SK-N-SH (cell line): ENCODE measurements around the gene HOPX. TPM values are rescaled to one million over a fixed set of nuclear protein-coding genes. Genes with fewer than 3 reads are reported as not detected.

Experiments
- CTCF ChIA-PET: fragments of 300-600, 350-600 bp; formaldehyde crosslinking; extraction: SDS; loops from one replicate; lab custom pipeline; 2021; lab: Yijun Ruan, JAX
- POLR2A ChIA-PET: fragments of 350-600 bp; sonication (Branson Sonifier 250); formaldehyde crosslinking; extraction: SDS; loops from one replicate; lab custom pipeline; 2020; ENCODE audit warnings: antibody characterized with exemption, inconsistent platforms; lab: Yijun Ruan, JAX
- DNase-seq: peaks from one replicate; pipeline ENCODE4 v3.0.0; 2012
- H2AFZ ChIP-seq: fragments of 200-600 bp; sonication (generic); 2 replicates; pipeline ENCODE4 v1.8.1; 2016; ENCODE audit warnings: antibody characterized with exemption, mild to moderate bottlenecking, low read depth
- H3F3A ChIP-seq: fragments of 200-600 bp; sonication (generic); replicated peaks from 2 replicates; pipeline ENCODE3; 2016; ENCODE audit warnings: antibody characterized with exemption, mild to moderate bottlenecking; ENCODE audit not compliant: insufficient read depth
- H3K27ac ChIP-seq, 2 experiments: fragments of 200-500 bp in 1 of 2; fragments of 200-600 bp in 1 of 2; sonication (Bioruptor generic) in 1 of 2; sonication (generic), shearing (Covaris generic) in 1 of 2; 2 replicates each; pipeline versions ENCODE4 v1.5.1 to v1.6.1; 2014 to 2016; ENCODE audit warnings: low read depth in 2 of 2, inconsistent platforms in 1 of 2, low read length in 1 of 2, mild to moderate bottlenecking in 1 of 2, mixed read lengths in 1 of 2
- H3K27me3 ChIP-seq: fragments of 200-600 bp; sonication (generic), shearing (Covaris generic); 2 replicates; pipeline ENCODE4 v1.6.1; 2016; ENCODE audit warnings: mixed run types; ENCODE audit not compliant: insufficient read depth
- H3K36me3 ChIP-seq, 2 experiments: fragments of 200-500 bp in 1 of 2; fragments of 200-600 bp in 1 of 2; sonication (Bioruptor generic) in 1 of 2; sonication (generic) in 1 of 2; replicated peaks in 1 of 2; 2 replicates each; pipeline versions ENCODE3 to v1.5.1; 2014 to 2016; ENCODE audit warnings: low read length in 1 of 2, mild to moderate bottlenecking in 1 of 2; ENCODE audit not compliant: insufficient read depth in 2 of 2, control insufficient read depth in 1 of 2
- H3K4me1 ChIP-seq, 2 experiments: fragments of 200-500 bp in 1 of 2; fragments of 200-600 bp in 1 of 2; sonication (Bioruptor generic) in 1 of 2; sonication (generic), shearing (Covaris generic) in 1 of 2; 2 replicates each; pipeline versions ENCODE4 v1.5.1 to v1.6.1; 2014 to 2016; ENCODE audit warnings: low read depth in 1 of 2, low read length in 1 of 2, mixed run types in 1 of 2; ENCODE audit not compliant: insufficient read depth in 2 of 2, control insufficient read depth in 1 of 2
- H3K4me2 ChIP-seq: fragments of 200-600 bp; sonication (generic), shearing (Covaris generic); 2 replicates; pipeline ENCODE4 v1.6.1; 2017; ENCODE audit warnings: mixed run types
- H3K4me3 ChIP-seq, 2 experiments: fragments of 200-500 bp in 1 of 2; fragments of 200-600 bp in 1 of 2; sonication (Bioruptor generic) in 1 of 2; sonication (generic), shearing (Covaris generic) in 1 of 2; 2 replicates each; pipeline versions ENCODE4 v1.5.1 to v1.8.1; 2014 to 2016; ENCODE audit warnings: low read depth in 2 of 2, inconsistent platforms in 1 of 2, low read length in 1 of 2, mild to moderate bottlenecking in 1 of 2, mixed read lengths in 1 of 2, moderate library complexity in 1 of 2
- H3K79me2 ChIP-seq: fragments of 200-600 bp; sonication (generic); 2 replicates; pipeline ENCODE4 v1.8.1; 2017; ENCODE audit warnings: mild to moderate bottlenecking; ENCODE audit not compliant: insufficient read depth
- H3K9ac ChIP-seq: fragments of 200-600 bp; sonication (generic); 2 replicates; pipeline ENCODE4 v1.6.1; 2017; ENCODE audit warnings: mixed run types
- H3K9me2 ChIP-seq: fragments of 200-600 bp; sonication (generic); 2 replicates; pipeline ENCODE4 v1.6.1; 2017; ENCODE audit warnings: mixed run types
- H3K9me3 ChIP-seq: fragments of 200-600 bp; sonication (generic); 2 replicates; pipeline ENCODE4 v1.6.1; 2017; ENCODE audit warnings: mixed run types, mild to moderate bottlenecking, moderate library complexity
- H4K20me1 ChIP-seq: fragments of 200-600 bp; sonication (generic); 2 replicates; pipeline ENCODE4 v1.6.1; 2017; ENCODE audit warnings: mild to moderate bottlenecking, mixed run types; ENCODE audit not compliant: insufficient read depth
- CTCF ChIP-seq: fragments of 200-600 bp; sonication (generic); IDR thresholded peaks from 2 replicates; pipeline ENCODE4 v1.6.1; 2017; ENCODE audit warnings: antibody characterized with exemption, mild to moderate bottlenecking, moderate library complexity
- EP300 ChIP-seq, 2 experiments: IDR thresholded peaks; 2 replicates each; pipeline versions ENCODE4 v1.4.0 to v1.6.1; 2012; ENCODE audit warnings: borderline replicate concordance in 1 of 2, low read depth in 1 of 2, low read length in 1 of 2
- EZH2phosphoT487 ChIP-seq: fragments of 200-600 bp; sonication (generic); IDR thresholded peaks from 2 replicates; pipeline ENCODE4 v1.6.1; 2017; ENCODE audit warnings: low read depth, mixed run types, mild to moderate bottlenecking, antibody characterized with exemption, moderate library complexity, borderline replicate concordance
- FOSL2 ChIP-seq: IDR thresholded peaks from 2 replicates; pipeline ENCODE4 v1.4.0; 2012; ENCODE audit warnings: low read depth, mild to moderate bottlenecking, moderate library complexity, borderline replicate concordance
- FOXM1 ChIP-seq: IDR thresholded peaks from 2 replicates; pipeline ENCODE4 v1.4.0; 2012; ENCODE audit warnings: low read depth, mild to moderate bottlenecking
- GABPA ChIP-seq: IDR thresholded peaks from 2 replicates; pipeline ENCODE4 v1.4.0; 2012; ENCODE audit warnings: low read depth, mild to moderate bottlenecking
- GATA2 ChIP-seq: sonication (generic); formaldehyde crosslinking; IDR thresholded peaks from 2 replicates; pipeline ENCODE4 v1.5.0; 2020; ENCODE audit warnings: mild to moderate bottlenecking, missing genetic modification reagents
- JUND ChIP-seq: IDR thresholded peaks from 2 replicates; pipeline ENCODE4 v1.4.0; 2012
- MEF2A ChIP-seq: IDR thresholded peaks from 2 replicates; pipeline ENCODE4 v1.4.0; 2012; ENCODE audit warnings: low read depth, borderline replicate concordance
- NRF1 ChIP-seq: IDR thresholded peaks from 2 replicates; pipeline ENCODE4 v1.6.1; 2012; ENCODE audit warnings: low read depth, mild to moderate bottlenecking, low read length
- PBX3 ChIP-seq: IDR thresholded peaks from 2 replicates; pipeline ENCODE4; 2012
- RAD21 ChIP-seq: IDR thresholded peaks from 2 replicates; pipeline ENCODE4 v1.6.1; 2012; ENCODE audit warnings: mild to moderate bottlenecking, low read length
- SIN3A ChIP-seq: IDR thresholded peaks from 2 replicates; pipeline ENCODE4 v1.6.1; 2012; ENCODE audit warnings: low read depth, mild to moderate bottlenecking, low read length, moderate library complexity, borderline replicate concordance
- SMC3 ChIP-seq: IDR thresholded peaks from 2 replicates; pipeline ENCODE4 v1.6.1; 2012; ENCODE audit warnings: low read depth, low read length, improper control_type of control experiment
- TAF1 ChIP-seq: IDR thresholded peaks from 2 replicates; pipeline ENCODE4 v1.6.1; 2012; ENCODE audit warnings: low read depth, mild to moderate bottlenecking, low read length, moderate library complexity, borderline replicate concordance
- TCF12 ChIP-seq: IDR thresholded peaks from 2 replicates; pipeline ENCODE4 v1.4.0; 2012
- TEAD4 ChIP-seq: IDR thresholded peaks from 2 replicates; pipeline ENCODE4 v1.4.0; 2012; ENCODE audit warnings: mild to moderate bottlenecking, borderline replicate concordance; ENCODE audit not compliant: insufficient read depth
- USF1 ChIP-seq: IDR thresholded peaks from 2 replicates; pipeline ENCODE4 v1.4.0; 2012; ENCODE audit warnings: low read depth, borderline replicate concordance
- USF2 ChIP-seq: fragments of 150-350 bp; IDR thresholded peaks from 2 replicates; pipeline ENCODE4 v1.6.1; 2017; ENCODE audit warnings: antibody characterized with exemption, low read length, low read depth, borderline replicate concordance
- WGBS: methylation state at CpG from one replicate; pipeline ENCODE4 v1.1.6; 2017; ENCODE audit warnings: low lambda C conversion rate; 5-methylcytosine and 5-hydroxymethylcytosine counted together
- polyA plus RNA-seq, 3 experiments: library from polyadenylated mRNA; depleted of rRNA; stranded (reverse); fragments of >200 nt; gene quantifications; 2 replicates each; pipeline ENCODE4 v1.2.3, GENCODE V29; 2012
- TF ChIP-seq, protein P1 (sequence below): IDR thresholded peaks from 2 replicates; pipeline ENCODE4 v1.6.1; 2012; ENCODE audit warnings: mild to moderate bottlenecking, low read depth, low read length, moderate library complexity

HOPX gene
- polyA plus RNA-seq, 1 of the 3 experiments (the other 2 are of a cell fraction): 0.05 TPM

- Histone ChIP-seq H3K9ac (no peak overlapping the region), H3K4me2 (peak overlapping the region; percentile 99), H3F3A (no peaks in the 10 kb centered on the region), H3K4me1 (peaks cover 5 to 11% of the 10 kb centered on the region in 2 experiments; a peak in 1 of 4 replicates), H3K9me3 (no peaks in the 10 kb centered on the region), H3K36me3 (no peaks in the 10 kb centered on the region), H3K9me2 (no peaks in the 10 kb centered on the region), H3K79me2 (no peaks in the 10 kb centered on the region), H4K20me1 (no peaks in the 10 kb centered on the region), H2AFZ (peak overlapping the region; percentile 58; the same call in 1 of the 2 replicates), H3K27ac (no peak overlapping the region), H3K27me3 (peaks cover 59% of the 10 kb centered on the region), H3K4me3 (peak overlapping the region; percentile 52 to 80)
- DNase-seq: peak; percentile 63
- POLR2A ChIA-PET: no interaction called here
- TF ChIP-seq GATA2 (no peak), PBX3 (no peak), GABPA (no peak), TEAD4 (no peak), NRF1 (no peak), MEF2A (no peak), TAF1 (no peak), EP300 (IDR thresholded peaks at IDR 0.05; ENCODE audit: borderline replicate concordance in 1 of 2, low read depth in 1 of 2, low read length in 1 of 2) (no peak), USF2 (no peak), JUND (no peak), USF1 (no peak), EZH2phosphoT487 (peak; percentile 53; the same call in 1 of the 2 replicates), FOXM1 (no peak), RAD21 (peak; percentile 1; the same call in 1 of the 2 replicates), CTCF (peak; percentile 30), FOSL2 (no peak), SIN3A (no peak), TCF12 (no peak), SMC3 (no peak)
- TF ChIP-seq, protein P1, sequence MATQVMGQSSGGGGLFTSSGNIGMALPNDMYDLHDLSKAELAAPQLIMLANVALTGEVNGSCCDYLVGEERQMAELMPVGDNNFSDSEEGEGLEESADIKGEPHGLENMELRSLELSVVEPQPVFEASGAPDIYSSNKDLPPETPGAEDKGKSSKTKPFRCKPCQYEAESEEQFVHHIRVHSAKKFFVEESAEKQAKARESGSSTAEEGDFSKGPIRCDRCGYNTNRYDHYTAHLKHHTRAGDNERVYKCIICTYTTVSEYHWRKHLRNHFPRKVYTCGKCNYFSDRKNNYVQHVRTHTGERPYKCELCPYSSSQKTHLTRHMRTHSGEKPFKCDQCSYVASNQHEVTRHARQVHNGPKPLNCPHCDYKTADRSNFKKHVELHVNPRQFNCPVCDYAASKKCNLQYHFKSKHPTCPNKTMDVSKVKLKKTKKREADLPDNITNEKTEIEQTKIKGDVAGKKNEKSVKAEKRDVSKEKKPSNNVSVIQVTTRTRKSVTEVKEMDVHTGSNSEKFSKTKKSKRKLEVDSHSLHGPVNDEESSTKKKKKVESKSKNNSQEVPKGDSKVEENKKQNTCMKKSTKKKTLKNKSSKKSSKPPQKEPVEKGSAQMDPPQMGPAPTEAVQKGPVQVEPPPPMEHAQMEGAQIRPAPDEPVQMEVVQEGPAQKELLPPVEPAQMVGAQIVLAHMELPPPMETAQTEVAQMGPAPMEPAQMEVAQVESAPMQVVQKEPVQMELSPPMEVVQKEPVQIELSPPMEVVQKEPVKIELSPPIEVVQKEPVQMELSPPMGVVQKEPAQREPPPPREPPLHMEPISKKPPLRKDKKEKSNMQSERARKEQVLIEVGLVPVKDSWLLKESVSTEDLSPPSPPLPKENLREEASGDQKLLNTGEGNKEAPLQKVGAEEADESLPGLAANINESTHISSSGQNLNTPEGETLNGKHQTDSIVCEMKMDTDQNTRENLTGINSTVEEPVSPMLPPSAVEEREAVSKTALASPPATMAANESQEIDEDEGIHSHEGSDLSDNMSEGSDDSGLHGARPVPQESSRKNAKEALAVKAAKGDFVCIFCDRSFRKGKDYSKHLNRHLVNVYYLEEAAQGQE: no peak
- CTCF ChIA-PET: interaction anchor here (1.4 kb wide), 1 partner anchor 12 kb away, joined by 3 read pairs; no protein-coding TSS in a partner anchor
- WGBS: 9% methylated on average over 14 of the region's 19 CpGs
These were observed 24.8 kb downstream of the HOPX start for GRCh38 chr4:56656346-56656643.
